Measurements from ENCODE around the gene CAMSAP2.

DNA sequence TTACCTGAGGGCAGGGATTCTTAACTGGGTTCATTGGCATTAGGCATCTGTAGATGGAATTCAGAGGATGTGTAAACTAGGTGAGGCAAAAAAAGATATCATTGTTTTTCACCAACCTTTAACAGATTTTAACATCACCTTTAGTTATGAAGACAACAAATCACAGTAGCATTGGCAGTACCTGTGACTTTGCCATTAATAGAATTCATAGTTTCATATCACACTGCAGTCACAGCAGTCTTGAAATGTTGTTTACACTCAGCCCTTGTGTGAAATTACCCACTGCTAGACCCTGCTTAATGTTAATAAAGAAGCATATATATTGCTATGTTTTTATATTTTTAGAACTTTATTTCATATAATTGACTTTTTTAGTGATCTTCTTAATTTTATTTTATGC, 154.3 kb downstream of the CAMSAP2 start:
- TF ChIP-seq, protein P1, sequence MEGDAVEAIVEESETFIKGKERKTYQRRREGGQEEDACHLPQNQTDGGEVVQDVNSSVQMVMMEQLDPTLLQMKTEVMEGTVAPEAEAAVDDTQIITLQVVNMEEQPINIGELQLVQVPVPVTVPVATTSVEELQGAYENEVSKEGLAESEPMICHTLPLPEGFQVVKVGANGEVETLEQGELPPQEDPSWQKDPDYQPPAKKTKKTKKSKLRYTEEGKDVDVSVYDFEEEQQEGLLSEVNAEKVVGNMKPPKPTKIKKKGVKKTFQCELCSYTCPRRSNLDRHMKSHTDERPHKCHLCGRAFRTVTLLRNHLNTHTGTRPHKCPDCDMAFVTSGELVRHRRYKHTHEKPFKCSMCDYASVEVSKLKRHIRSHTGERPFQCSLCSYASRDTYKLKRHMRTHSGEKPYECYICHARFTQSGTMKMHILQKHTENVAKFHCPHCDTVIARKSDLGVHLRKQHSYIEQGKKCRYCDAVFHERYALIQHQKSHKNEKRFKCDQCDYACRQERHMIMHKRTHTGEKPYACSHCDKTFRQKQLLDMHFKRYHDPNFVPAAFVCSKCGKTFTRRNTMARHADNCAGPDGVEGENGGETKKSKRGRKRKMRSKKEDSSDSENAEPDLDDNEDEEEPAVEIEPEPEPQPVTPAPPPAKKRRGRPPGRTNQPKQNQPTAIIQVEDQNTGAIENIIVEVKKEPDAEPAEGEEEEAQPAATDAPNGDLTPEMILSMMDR (conservative IDR thresholded peaks at IDR 0.05), result no peak
- TF ChIP-seq ZFX (IDR thresholded peaks at IDR 0.05), result no peak
